Colonic mucosa (tissue), 4 donors: Measurements from ENCODE around the gene ABHD11. TPM values are rescaled to one million over a fixed set of nuclear protein-coding genes. Genes with fewer than 3 reads are reported as not detected.

Experiments
- DNase-seq: peaks from one replicate; pipeline ENCODE4 v3.0.0-alpha.2; 2020
- H3K27ac ChIP-seq: fragments of 200-600 bp; one replicate; pipeline ENCODE4 v1.8.0; 2021
- H3K27me3 ChIP-seq: fragments of 200-600 bp; one replicate; pipeline ENCODE4 v1.8.0; 2021
- H3K36me3 ChIP-seq: fragments of 200-600 bp; one replicate; pipeline ENCODE4 v1.8.0; 2021
- H3K4me1 ChIP-seq: fragments of 200-600 bp; one replicate; pipeline ENCODE4 v1.8.0; 2021; ENCODE audit warnings: mild to moderate bottlenecking
- H3K4me3 ChIP-seq: fragments of 200-600 bp; one replicate; pipeline ENCODE4 v1.8.0; 2021
- H3K9ac ChIP-seq, 2 donors: one replicate each; pipeline ENCODE4 v1.7.0; 2013; ENCODE audit warnings: control low read depth in 2 of 2, low read depth in 2 of 2, low read length in 2 of 2
- H3K9me3 ChIP-seq: fragments of 200-600 bp; one replicate; pipeline ENCODE4 v1.8.0; 2021
- CTCF ChIP-seq: fragments of 200-600 bp; IDR thresholded peaks from one replicate; pipeline ENCODE4 v1.8.0; 2022; ENCODE audit warnings: antibody characterized with exemption, mild to moderate bottlenecking
- intact Hi-C: fragments of 100-400 bp; cut with DNase I; formaldehyde crosslinking; loops from one replicate; pipeline ENCODE4 v1.14.1; 2022
- total RNA-seq, 2 donors: library from RNA; stranded (reverse); fragmentation: NEBNext Ultra II Directional in 1 of 2; extraction: Animal tissue kit (Norgen Biotek cat#: 25700) in 1 of 2; gene quantifications; one replicate each; pipeline ENCODE4 v1.2.1, GENCODE V29; 2021
- donor health status: healthy.
- donor health status: DM: no; HTN: no; CAD: no.
- donor health status: DM: no; HTN: no; CAD: no.

Gene ABHD11
- total RNA-seq, 2 donors from 2014 or later: 109 to 123 TPM

GRCh38 chr7:73737491-73738219 is 947 bp downstream of the ABHD11 start:
- no peak for DNase-seq

GRCh38 chr7:73736885-73737284 is 1.7 kb downstream of the ABHD11 start:
- Histone ChIP-seq H3K27me3 (no peaks in the 10 kb centered on the region), H3K9me3 (no peaks in the 10 kb centered on the region), H3K36me3 (no peaks in the 10 kb centered on the region), H3K4me3 (peak overlapping the region; percentile 81), H3K4me1 (peaks cover 4% of the 10 kb centered on the region), H3K27ac (peak overlapping the region; percentile 91), H3K9ac (peak overlapping the region; percentile 66 to 96)
- DNase-seq: no peak
- intact Hi-C loops: loop anchor here (5.0 kb wide), 1 partner anchor 95 kb away; the partner anchor contains the start of gene CLDN4
- no peak for TF ChIP-seq CTCF

More at GRCh38 chr7:73737491-73738219, 947 bp downstream of the ABHD11 start:
- Histone ChIP-seq H3K36me3 (no peaks in the 10 kb centered on the region), H3K9me3 (no peaks in the 10 kb centered on the region), H3K4me3 (peak overlapping the region; percentile 81), H3K27me3 (no peaks in the 10 kb centered on the region), H3K27ac (peak overlapping the region; percentile 91), H3K4me1 (peaks cover 4% of the 10 kb centered on the region), H3K9ac (peak overlapping the region; percentile 66 to 96)
- no peak for TF ChIP-seq CTCF
- intact Hi-C loops: loop anchor here (2.0 to 5.0 kb wide), 2 partner anchors 29 to 95 kb away; partner anchors contain the start of gene CLDN4

- DNase-seq: no peak
- Histone ChIP-seq H3K27ac (peak overlapping the region; percentile 91), H3K27me3 (no peaks in the 10 kb centered on the region), H3K36me3 (no peaks in the 10 kb centered on the region), H3K4me3 (peak overlapping the region; percentile 81), H3K9ac (peak overlapping the region; percentile 64 to 88), H3K9me3 (no peaks in the 10 kb centered on the region), H3K4me1 (peaks cover 4% of the 10 kb centered on the region)
- TF ChIP-seq CTCF: no peak
- intact Hi-C loops: loop anchor here (5.0 kb wide), 1 partner anchor 97 kb away; the partner anchor contains the start of gene CLDN4
These were observed 3.1 kb downstream of the ABHD11 start for GRCh38 chr7:73735528-73735905.

- H3K9ac ChIP-seq: peak overlapping the region; percentile 64 to 88
- no peaks in the 10 kb centered on the region for H3K9me3 ChIP-seq
- peaks cover 4% of the 10 kb centered on the region for H3K4me1 ChIP-seq
- peak overlapping the region; percentile 91 for H3K27ac ChIP-seq
- no peaks in the 10 kb centered on the region for H3K36me3 ChIP-seq
- peak overlapping the region; percentile 81 for H3K4me3 ChIP-seq
- TF ChIP-seq CTCF: peak; percentile 82
- peak; percentile 96 for DNase-seq
- intact Hi-C loops: loop anchor here (5.0 kb wide), 2 partner anchors 97 to 122 kb away; partner anchors contain the start of gene CLDN4
- no peaks in the 10 kb centered on the region for H3K27me3 ChIP-seq
These were observed 3.7 kb downstream of the ABHD11 start for GRCh38 chr7:73734619-73735527.

GRCh38 chr7:73732397-73732796 is 6.2 kb downstream of the ABHD11 start:
- H3K36me3 ChIP-seq: no peaks in the 10 kb centered on the region
- no peak overlapping the region for H3K4me3 ChIP-seq
- H3K4me1 ChIP-seq: peaks cover 4% of the 10 kb centered on the region
- no peaks in the 10 kb centered on the region for H3K9me3 ChIP-seq
- H3K9ac ChIP-seq: no peak overlapping the region
- intact Hi-C loops: loop anchor here (5.0 kb wide), 1 partner anchor 125 kb away; no protein-coding TSS in a partner anchor
- TF ChIP-seq CTCF: no peak
- no peak for DNase-seq
- H3K27ac ChIP-seq: no peak overlapping the region
- no peaks in the 10 kb centered on the region for H3K27me3 ChIP-seq
